Mammary epithelial cell (primary cell): ENCODE results near the gene GSTP1.
"Not testable (repeated sequence)": the region's sequence is repeated elsewhere in the genome, so short reads cannot be mapped to it uniquely, and the experiment has no call there.

Experiments
- CTCF ChIP-seq, 2 donors: IDR thresholded peaks in 1 of 2; conservative IDR thresholded peaks in 1 of 2; 2 replicates each; pipeline ENCODE4 v1.5.1; 2011 to 2012; ENCODE audit warnings: inconsistent platforms in 2 of 2, low read length in 2 of 2, mild to moderate bottlenecking in 2 of 2, control low read depth in 1 of 2, low read depth in 1 of 2; ENCODE audit not compliant: insufficient read depth in 1 of 2; ENCODE audit errors: extremely low read depth in 1 of 2
- EZH2 ChIP-seq: IDR thresholded peaks from 2 replicates; pipeline ENCODE4 v1.6.1; 2012; ENCODE audit warnings: low read length, inconsistent platforms, borderline replicate concordance

- TF ChIP-seq CTCF (conservative IDR thresholded peaks at IDR 0.05 in 1 of 2, IDR thresholded peaks at IDR 0.05 in 1 of 2; ENCODE audit: extremely low read depth in 1 of 2, insufficient read depth in 1 of 2, low read depth in 1 of 2, low read length in 2 of 2); EZH2: not testable (repeated sequence)
These were observed 13.8 kb downstream of the GSTP1 start for GRCh38 chr11:67597458-67597857.
